ENCODE results near the gene EML1.

DNA sequence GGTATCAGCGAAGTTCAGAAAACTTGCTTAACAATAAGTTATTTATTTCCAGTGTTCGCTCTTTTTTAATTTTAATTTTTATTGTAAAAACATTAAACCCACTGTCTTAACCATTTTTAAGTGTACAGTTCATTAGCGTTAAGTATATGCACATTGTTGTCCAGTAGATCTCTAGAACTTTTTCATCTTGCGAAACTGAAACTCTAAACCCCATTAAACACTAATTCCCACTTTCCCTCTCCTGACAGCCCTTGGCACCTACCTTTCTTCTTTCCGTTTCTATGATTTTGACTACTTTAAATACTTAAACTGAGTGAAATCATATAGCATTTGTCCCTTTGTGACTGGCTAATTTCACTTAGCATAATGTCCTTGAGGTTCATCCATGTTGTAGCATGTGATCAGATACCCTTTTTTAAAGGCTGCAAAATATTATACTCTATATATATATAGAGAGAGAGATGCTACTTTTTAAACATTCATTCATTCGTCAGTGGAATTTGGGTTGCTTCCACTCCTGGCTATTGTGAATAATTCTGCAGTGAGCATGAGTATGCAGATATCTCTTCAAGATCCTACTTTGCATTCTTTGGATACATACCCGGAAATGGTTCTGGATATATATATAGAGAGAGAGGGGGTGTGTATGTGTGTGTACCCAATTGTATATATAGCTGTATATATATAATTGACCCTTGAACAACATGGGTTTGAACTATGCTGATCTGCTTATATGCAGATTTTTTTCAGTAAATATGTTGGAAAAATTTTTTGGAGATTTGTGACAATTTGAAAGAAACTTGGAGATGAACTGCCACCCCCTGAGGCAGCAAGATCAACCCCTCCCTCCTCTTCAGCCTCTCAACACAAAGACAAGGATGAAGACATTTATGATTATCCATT, 197.3 kb downstream of the EML1 start:
- TF ChIP-seq, protein P1, sequence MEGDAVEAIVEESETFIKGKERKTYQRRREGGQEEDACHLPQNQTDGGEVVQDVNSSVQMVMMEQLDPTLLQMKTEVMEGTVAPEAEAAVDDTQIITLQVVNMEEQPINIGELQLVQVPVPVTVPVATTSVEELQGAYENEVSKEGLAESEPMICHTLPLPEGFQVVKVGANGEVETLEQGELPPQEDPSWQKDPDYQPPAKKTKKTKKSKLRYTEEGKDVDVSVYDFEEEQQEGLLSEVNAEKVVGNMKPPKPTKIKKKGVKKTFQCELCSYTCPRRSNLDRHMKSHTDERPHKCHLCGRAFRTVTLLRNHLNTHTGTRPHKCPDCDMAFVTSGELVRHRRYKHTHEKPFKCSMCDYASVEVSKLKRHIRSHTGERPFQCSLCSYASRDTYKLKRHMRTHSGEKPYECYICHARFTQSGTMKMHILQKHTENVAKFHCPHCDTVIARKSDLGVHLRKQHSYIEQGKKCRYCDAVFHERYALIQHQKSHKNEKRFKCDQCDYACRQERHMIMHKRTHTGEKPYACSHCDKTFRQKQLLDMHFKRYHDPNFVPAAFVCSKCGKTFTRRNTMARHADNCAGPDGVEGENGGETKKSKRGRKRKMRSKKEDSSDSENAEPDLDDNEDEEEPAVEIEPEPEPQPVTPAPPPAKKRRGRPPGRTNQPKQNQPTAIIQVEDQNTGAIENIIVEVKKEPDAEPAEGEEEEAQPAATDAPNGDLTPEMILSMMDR (IDR thresholded peaks at IDR 0.05 in 8 of 11, conservative IDR thresholded peaks at IDR 0.05 in 3 of 11), result no peak
- TF ChIP-seq POLR2A (IDR thresholded peaks at IDR 0.05) (no peak), POLR2AphosphoS5 (IDR thresholded peaks at IDR 0.05) (no peak)

Measured in spleen (tissue), 7 donors.